ENCODE results near the gene SEPTIN1. TPM values are rescaled to one million over a fixed set of nuclear protein-coding genes. Genes with fewer than 3 reads are reported as not detected.
"Not testable (repeated sequence)": the region's sequence is repeated elsewhere in the genome, so short reads cannot be mapped to it uniquely, and the experiment has no call there.

SEPTIN1 gene
- total RNA-seq, 1 donor from 2014 or later: not detected

DNA sequence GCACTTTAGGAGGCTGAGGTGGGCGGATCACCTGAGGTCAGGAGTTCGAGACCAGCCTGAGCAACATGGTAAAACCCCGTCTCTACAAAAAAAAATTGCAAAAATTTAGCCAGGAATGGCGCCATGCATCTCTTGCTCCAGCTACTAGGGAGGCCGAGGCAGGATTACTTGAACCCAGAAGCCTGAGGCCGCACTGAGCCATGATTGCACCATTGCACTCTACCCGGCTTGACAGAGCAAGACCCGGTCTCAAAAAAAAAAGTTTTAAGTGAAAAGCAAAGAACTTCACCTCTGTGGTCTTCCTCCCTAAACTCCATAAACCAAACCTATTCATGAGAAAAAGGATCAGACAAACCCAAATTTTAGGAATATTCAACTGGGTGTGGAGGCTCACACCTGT is 34.2 kb downstream of the SEPTIN1 start:
- intact Hi-C loops (cut with DNase I): no loop called here
- peak in 1 of 2 donors; percentile 53 for DNase-seq (ENCODE audit: low spot score in 2 of 2)
- peaks cover 17 to 23% of the 10 kb centered on the region in 2 donors for H3K36me3 ChIP-seq

DNA sequence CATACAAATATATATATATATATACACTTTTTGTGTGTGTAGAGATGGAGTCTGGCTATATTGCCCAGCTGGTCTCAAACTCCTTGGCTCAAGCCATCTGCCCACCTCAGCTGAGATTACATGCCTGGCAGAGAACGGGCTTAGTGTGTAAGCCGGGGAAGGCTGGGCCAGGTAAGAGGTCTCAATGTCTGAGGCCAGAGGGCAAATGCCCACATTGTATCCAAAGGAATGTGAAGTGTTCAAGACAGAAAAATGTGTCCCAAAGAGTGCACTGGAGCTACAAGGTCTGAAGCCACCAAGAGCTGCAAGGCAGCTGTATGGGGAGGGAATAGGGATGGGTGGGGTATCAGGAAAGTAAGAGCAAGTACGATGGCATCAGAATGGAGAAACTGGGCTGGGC is 36.1 kb downstream of the SEPTIN1 start:
- Histone ChIP-seq H3K9me3 (no peaks in the 10 kb centered on the region), H3K4me3 (no peak overlapping the region), H3K27me3 (no peaks in the 10 kb centered on the region), H3K4me1 (no peaks in the 10 kb centered on the region), H3K27ac (no peak overlapping the region), H3K36me3 (peaks cover 6 to 13% of the 10 kb centered on the region in 2 donors)
- DNase-seq (ENCODE audit: low spot score in 2 of 2): no peak
- TF ChIP-seq, protein P1, sequence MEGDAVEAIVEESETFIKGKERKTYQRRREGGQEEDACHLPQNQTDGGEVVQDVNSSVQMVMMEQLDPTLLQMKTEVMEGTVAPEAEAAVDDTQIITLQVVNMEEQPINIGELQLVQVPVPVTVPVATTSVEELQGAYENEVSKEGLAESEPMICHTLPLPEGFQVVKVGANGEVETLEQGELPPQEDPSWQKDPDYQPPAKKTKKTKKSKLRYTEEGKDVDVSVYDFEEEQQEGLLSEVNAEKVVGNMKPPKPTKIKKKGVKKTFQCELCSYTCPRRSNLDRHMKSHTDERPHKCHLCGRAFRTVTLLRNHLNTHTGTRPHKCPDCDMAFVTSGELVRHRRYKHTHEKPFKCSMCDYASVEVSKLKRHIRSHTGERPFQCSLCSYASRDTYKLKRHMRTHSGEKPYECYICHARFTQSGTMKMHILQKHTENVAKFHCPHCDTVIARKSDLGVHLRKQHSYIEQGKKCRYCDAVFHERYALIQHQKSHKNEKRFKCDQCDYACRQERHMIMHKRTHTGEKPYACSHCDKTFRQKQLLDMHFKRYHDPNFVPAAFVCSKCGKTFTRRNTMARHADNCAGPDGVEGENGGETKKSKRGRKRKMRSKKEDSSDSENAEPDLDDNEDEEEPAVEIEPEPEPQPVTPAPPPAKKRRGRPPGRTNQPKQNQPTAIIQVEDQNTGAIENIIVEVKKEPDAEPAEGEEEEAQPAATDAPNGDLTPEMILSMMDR (IDR thresholded peaks at IDR 0.05): no peak
- intact Hi-C loops (cut with DNase I): no loop called here

More for the DNA sequence above, 34.2 kb downstream of the SEPTIN1 start:
- Histone ChIP-seq H3K27me3 (no peaks in the 10 kb centered on the region), H3K9me3 (no peaks in the 10 kb centered on the region), H3K4me1 (peaks cover 10 to 17% of the 10 kb centered on the region in 2 donors), H3K4me3 (no peak overlapping the region), H3K27ac (no peak overlapping the region)
- TF ChIP-seq, protein P1 (IDR thresholded peaks at IDR 0.05): no peak

DNA sequence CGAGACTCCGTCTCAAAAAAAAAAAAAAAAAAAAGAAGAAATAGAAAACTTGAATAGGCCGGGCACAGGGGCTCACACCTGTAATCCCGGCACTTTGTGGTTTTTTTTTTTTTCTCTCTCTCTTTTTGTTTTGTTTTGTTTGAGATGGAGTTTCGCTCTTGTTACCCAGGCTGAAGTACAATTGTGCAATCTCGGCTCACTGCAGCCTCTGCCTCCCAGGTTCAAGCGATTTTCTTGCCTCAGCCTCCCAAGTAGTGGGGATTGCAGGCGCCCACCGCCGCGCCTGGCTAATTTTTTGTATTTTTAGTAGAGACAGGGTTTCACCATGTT is 38.9 kb downstream of the SEPTIN1 start:
- intact Hi-C loops (cut with DNase I); H3K27me3 ChIP-seq; H3K4me1 ChIP-seq; DNase-seq (ENCODE audit: low spot score in 2 of 2); H3K27ac ChIP-seq; H3K4me3 ChIP-seq; H3K36me3 ChIP-seq; H3K9me3 ChIP-seq: not testable (repeated sequence)

DNA sequence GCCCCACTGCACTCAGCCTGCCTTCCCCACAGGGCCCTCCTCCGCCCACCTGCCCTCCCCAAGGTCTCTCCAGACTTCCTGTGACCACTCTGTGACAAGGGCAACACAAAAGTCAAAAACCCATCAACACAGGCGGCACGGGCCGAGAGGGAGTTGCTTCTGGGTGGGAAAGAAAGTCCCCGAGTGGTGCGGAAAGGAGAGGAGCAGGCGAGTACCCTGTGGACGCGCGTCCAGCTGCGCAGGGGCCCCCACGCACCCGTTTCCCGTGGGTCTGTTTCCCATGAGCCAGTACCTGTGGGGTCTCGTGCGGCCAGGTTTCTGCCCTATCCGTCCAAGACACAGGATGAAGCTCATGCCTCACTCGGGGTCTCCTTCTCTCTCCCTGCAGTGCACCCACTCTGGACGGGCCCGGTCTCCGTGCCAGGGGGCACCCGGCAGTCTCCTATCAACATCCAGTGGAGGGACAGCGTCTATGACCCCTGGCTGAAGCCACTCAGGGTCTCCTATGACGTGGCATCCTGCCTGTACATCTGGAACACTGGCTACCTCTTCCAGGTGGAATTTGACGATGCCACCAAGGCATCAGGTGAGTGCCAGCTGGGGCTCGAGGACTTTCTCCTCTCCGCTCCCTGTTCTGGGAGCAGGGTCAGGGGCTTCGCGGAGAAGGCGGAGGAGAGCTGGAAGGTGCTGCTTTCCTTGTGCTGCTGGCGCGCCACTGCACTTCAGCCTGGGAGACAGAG is 39.4 kb downstream of the SEPTIN1 start:
- no peaks in the 10 kb centered on the region for H3K27me3 ChIP-seq
- intact Hi-C loops (cut with DNase I): no loop called here
- no peak overlapping the region for H3K4me3 ChIP-seq
- H3K9me3 ChIP-seq: no peaks in the 10 kb centered on the region
- no peak for DNase-seq (ENCODE audit: low spot score in 2 of 2)
- TF ChIP-seq, protein P1 (IDR thresholded peaks at IDR 0.05): no peak
- H3K27ac ChIP-seq: no peak overlapping the region
- no peaks in the 10 kb centered on the region for H3K36me3 ChIP-seq
- H3K4me1 ChIP-seq: no peaks in the 10 kb centered on the region

DNA sequence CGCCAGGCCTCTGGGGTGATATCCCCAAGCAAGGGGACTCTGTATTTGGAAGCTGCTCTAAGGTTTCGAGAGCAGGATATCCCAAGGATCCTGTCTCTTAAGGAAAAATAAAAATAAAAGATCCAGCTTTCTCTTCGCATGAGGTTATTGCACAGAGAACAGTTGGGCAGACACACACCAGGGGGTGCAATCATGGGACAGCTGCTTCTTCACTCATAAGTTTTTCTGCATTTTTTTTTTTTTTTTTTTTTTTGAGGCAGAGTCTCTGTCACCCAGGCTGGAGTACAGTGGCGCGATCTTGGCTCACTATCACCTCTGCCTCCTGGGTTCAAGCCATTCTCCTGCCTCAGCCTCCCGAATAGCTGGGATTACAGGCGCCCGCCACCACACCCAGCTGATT is 40.4 kb downstream of the SEPTIN1 start:
- H3K9me3 ChIP-seq; H3K4me1 ChIP-seq; DNase-seq (ENCODE audit: low spot score in 2 of 2); H3K27ac ChIP-seq; H3K27me3 ChIP-seq; H3K36me3 ChIP-seq; intact Hi-C loops (cut with DNase I); H3K4me3 ChIP-seq: not testable (repeated sequence)

DNA sequence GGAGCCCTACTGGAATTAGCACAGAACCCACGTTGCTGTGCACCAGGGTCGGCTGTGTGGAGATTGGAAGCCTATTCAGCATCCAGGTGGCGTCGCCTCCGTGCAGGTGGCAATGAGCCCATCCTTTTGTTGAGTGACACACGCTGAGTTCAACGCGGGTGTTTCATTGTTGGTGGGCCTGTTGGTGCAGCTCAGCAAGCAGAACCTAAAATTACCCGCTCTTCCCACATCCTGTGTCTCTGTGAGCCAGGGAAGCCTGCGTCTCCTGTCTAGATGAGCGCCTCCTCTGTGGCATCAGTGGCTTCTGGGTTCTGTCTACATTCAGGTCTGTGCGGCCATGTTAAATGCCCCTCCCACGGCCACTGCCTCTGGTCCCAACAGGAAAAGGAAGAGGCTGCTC is 41.7 kb downstream of the SEPTIN1 start:
- H3K27me3 ChIP-seq: no peaks in the 10 kb centered on the region
- intact Hi-C loops (cut with DNase I): no loop called here
- peak in 1 of 2 donors; percentile 56 for DNase-seq (ENCODE audit: low spot score in 2 of 2)
- no peak overlapping the region for H3K27ac ChIP-seq
- H3K9me3 ChIP-seq: no peaks in the 10 kb centered on the region
- H3K4me3 ChIP-seq: no peak overlapping the region
- TF ChIP-seq, protein P1 (IDR thresholded peaks at IDR 0.05): no peak
- H3K4me1 ChIP-seq: peaks cover 0 to 4% of the 10 kb centered on the region in 2 donors
- no peaks in the 10 kb centered on the region for H3K36me3 ChIP-seq

DNA sequence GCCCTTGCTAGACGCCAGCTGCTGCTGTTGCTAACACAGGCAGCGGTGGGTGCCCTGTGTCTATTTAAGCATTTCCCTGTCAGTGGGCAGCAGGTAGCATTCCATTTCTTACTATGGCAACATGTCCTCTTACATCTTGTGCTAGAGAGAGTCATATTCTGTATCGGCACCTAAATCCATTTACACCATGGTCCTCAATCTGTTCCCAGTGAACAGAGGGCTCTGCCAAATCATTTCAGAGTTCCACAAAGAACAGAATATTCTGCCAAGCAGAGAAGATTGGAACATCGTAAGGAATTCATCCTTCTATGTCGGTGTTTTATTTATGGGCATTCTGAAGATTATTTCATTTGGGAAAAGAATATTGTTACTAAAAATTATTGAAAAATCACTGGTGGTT is 43.6 kb downstream of the SEPTIN1 start:
- H3K27ac ChIP-seq; H3K4me1 ChIP-seq; DNase-seq (ENCODE audit: low spot score in 2 of 2); H3K9me3 ChIP-seq; H3K4me3 ChIP-seq; intact Hi-C loops (cut with DNase I); H3K36me3 ChIP-seq; H3K27me3 ChIP-seq: not testable (repeated sequence)

DNA sequence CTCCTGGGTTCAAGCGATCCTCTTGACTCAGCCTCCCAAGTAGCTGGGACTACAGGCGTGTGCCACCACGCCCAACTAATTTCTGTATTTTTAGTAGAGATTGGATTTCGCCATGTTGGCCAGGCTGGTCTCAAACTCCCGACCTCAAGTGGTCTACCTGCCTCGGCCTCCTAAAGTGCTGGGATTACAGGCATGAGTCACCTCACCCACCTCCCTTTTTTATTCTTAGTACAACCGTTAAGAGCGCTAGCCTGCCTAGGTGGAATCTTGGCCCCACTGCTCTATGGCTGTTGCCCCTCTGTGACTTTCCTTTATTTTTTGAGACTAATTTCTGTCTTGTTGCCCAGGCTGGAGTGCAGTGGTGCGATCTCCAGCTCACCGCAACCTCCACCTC is 44.4 kb downstream of the SEPTIN1 start:
- DNase-seq (ENCODE audit: low spot score in 2 of 2); H3K4me3 ChIP-seq; H3K9me3 ChIP-seq; H3K36me3 ChIP-seq; H3K27ac ChIP-seq; H3K27me3 ChIP-seq; H3K4me1 ChIP-seq; intact Hi-C loops (cut with DNase I): not testable (repeated sequence)
